ENCODE data around the gene UBE2U.

UBE2U gene

GRCh38 chr1:64203420-64203819, at the start of gene UBE2U:
TSS of gene UBE2U (plus strand) at chr1:64203623. CDS start at chr1:64204051, 428 bp downstream.
- no peak for DNase-seq (ENCODE audit: low read depth)

GRCh38 chr1:64155278-64155677, 48.1 kb upstream of the UBE2U start:
- DNase-seq (ENCODE audit: low read depth), result no peak

DNA sequence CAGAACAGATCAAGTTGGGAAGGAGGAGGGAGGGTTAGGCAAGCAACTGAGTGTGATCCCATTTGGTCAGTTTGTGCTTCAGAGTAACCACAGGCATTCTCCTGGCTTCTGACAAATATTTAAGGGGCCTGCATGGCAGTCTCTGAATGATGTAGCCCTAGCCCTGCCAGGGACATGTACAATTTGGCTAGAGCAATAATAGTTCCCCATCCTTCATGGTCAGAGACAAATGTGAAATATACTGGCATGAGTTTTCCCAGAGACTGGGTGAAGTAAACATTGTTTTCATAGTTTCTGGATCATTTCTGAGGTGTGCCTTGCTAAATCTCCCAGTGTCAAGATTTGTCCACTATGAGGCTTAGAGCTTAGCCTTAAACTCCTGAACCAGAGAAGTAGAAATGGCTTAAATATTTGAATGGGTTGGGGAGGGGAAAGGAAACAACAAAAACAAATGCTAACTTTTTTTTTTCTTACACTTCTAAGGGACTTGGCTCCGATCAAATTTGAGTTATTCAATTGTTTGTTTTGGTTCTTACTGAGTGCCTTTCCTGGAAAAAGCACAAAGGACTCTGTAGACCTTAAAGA, 42.0 kb upstream of the UBE2U start:
- DNase-seq (ENCODE audit: low read depth), result no peak

- no peak for DNase-seq (ENCODE audit: low read depth)
These were observed 41.3 kb upstream of the UBE2U start for GRCh38 chr1:64162151-64162550.

- no peak for DNase-seq (ENCODE audit: low read depth)
These were observed 40.6 kb upstream of the UBE2U start for GRCh38 chr1:64162804-64163203.

DNA sequence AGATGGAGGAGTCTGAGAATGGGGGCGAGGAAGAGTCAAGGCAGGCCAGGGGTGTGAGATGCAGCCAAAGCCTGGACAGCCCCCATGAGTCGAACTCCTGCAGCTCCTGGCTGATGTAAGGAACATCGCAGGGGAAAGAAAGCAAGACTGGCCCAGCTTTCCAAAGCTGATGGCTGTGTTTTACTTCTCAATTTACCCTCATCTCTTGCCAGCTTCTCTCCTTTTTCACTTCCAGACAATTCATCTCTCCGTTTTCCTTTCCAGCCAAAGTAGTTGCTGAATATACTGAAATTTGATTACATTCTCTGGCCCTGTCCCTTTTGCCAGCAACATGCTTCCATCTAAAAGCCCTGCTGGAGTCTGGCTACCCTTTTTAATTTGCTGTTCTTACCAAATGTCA, 40.0 kb upstream of the UBE2U start:
- DNase-seq (ENCODE audit: low read depth), result no peak

DNA sequence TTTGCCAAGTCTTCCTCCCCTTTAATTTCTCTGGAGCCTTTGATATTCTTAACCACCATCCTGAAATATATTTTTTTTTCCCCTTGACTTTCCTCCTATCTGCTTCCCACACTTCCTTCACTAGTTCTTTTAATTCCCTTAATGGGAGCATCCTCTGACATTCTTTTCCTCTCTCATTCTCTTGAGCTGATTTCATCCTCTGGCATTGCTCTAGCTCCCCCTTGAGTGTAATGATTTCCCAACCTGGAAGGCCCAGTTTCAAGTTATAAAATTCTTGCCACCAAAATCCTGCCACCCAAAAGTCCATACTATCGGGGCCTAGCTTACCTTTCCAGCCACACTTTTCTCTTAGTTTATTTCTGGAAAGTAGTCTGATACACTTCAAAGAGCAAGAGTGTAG, 39.5 kb upstream of the UBE2U start:
- DNase-seq (ENCODE audit: low read depth), result no peak

DNA sequence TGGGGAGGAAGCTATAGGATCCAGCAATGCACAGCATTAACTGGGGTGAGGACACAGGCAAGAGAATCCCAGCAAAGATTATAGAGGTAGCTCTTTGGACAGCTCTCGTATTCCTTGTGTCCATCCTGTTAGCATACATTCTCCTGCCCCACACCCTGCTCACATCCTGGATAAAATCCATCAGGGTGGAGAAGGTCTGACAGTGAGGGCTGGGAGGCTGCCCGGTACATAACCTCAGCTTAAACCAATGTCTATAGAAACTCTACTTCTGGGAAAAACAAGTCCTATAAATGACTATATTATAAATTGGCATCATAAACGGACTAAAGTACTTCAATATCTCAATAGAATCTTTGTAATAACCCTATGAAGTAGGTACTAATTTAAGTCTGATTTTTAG, 36.8 kb upstream of the UBE2U start:
- no peak for DNase-seq (ENCODE audit: low read depth)

GRCh38 chr1:64167176-64167575, 36.2 kb upstream of the UBE2U start:
- DNase-seq (ENCODE audit: low read depth), result no peak

DNA sequence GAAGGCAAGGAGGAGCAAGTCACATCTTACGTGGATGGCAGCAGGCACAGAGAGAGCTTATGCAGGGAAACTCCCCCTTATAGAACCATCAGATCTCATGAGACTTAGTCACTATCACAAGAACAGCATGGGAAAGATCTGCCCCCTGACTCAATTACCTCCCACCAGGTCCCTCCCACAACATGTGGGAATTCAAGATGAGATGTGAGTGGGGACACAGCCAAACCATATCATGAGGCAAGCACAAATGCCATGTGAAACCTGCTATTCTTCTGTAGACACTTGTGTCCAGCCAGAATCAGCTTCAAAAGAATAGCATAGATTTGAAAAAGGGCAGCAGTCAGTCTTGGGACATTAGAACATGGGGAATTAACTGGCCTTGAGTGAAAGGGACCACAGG, 32.2 kb upstream of the UBE2U start:
- no peak for DNase-seq (ENCODE audit: low read depth)

- DNase-seq (ENCODE audit: low read depth), result no peak
These were observed 31.6 kb upstream of the UBE2U start for GRCh38 chr1:64171797-64172281.

DNA sequence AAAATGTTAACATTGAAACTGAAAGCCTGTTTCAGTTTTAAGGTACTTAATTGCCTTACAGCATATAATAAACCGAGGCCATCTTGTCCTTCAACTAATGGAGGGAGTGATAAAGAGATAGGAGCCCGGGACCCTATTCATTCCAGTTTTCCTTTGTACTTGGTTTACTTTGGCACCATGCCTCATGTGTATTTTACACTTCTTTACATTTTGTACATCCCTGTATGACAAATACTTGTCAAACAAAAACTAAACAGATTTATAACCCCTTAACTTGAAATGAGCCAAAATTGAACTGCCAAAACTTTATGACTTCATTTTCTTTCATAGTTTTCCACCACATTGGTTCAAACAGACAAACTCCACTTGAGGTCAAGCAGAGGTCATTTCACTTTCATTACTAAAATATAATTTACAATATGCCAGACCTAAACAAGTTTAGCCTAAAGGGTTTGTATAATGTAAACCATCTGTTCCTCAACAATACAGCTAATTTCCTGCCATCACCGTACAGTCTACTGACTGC, 30.9 kb upstream of the UBE2U start:
- no peak for DNase-seq (ENCODE audit: low read depth)

DNA sequence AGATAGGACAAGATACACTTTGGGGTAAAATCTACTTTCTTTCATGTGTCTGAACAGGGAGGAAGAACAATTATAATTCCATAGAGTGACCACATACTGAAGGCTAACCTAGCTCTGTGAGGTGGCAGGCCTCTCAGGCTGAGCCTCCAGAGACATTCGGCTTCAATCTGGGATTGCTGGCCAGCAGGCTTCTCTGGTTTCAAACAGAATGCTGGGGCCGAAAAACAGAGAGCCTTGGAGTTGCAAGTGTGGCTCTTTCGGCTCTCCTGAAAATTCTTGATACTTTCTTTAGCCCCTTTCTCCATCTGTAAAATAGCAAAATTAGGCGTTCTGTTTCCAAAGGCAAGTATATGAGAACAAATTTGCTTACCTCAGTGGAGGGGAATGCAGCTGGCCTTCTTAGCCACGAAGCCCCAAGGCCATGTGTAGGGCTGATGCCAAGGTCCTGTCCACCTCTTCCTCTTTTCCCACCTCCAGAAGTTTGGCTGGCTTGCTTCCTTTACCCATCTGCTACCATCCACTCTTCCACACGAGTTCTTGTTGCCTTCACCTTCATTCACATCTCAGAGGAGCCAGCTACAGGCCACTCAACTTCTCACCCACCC, 30.0 kb upstream of the UBE2U start:
- no peak for DNase-seq (ENCODE audit: low read depth)

- no peak for DNase-seq (ENCODE audit: low read depth)
These were observed 27.8 kb upstream of the UBE2U start for GRCh38 chr1:64175639-64176038.

- no peak for DNase-seq (ENCODE audit: low read depth)
These were observed 26.8 kb upstream of the UBE2U start for GRCh38 chr1:64176659-64177058.

- DNase-seq (ENCODE audit: low read depth), result no peak
These were observed 23.8 kb upstream of the UBE2U start for GRCh38 chr1:64179588-64179987.

- no peak for DNase-seq (ENCODE audit: low read depth)
These were observed 21.2 kb upstream of the UBE2U start for GRCh38 chr1:64182207-64182606.

- DNase-seq (ENCODE audit: low read depth), result no peak
These were observed 19.9 kb upstream of the UBE2U start for GRCh38 chr1:64183395-64184002.

DNA sequence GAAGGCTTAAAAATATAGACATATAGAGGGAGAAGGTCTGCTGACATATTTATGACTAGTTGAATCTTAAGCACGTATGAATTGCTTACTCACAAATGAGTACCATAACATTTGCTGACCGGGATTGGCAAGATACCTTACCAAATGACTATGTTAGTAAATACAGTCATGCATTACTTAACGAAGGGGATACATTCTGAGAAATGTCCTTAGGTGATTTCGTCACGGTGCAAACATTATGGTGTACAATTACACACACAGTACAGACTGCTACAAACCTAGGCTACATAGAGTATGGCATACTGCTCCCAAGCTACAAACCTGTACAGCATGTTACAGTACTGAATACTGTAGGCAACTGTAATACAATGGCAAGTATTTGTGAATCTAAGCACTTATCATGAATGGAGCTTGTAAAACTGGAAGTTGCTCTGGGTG, 19.4 kb upstream of the UBE2U start:
- no peak for DNase-seq (ENCODE audit: low read depth)

DNA sequence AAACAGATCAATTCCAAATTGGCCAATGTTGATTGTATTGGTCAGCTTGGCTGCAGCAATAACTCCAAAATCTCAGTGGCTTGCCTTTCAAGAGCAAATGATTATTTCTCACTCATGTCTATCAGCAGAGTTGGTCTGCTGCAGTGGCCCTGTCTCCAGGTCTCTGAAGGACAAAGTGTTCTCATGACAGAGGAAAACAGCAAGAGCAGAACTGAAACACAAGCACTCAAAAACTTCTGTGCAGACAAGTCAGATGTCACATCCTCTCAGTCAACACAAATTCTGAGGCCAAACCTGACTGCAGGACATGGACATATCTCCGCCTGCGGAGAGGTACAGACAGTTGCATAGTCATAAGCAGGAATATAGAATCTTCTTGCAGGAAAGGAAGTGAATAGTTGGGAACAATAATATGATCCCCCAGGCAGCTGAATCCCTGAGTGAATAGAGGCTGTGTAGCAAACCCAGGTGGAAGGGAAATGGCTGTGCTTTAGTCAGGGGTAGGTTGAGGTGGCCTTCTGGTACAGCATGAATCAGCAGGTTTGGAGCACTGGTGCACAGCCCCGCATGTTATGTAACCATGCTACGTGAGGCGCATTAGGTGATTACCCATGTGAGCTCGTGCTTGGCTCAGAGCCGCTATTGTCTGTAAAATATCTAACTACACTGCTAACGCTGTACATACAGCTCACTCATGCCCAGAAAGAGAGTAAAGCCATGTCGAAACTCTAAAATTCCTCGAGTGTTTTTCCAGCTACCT, 17.1 kb upstream of the UBE2U start:
- no peak for DNase-seq (ENCODE audit: low read depth)

GRCh38 chr1:64186898-64187280, 16.5 kb upstream of the UBE2U start:
- no peak for DNase-seq (ENCODE audit: low read depth)

DNA sequence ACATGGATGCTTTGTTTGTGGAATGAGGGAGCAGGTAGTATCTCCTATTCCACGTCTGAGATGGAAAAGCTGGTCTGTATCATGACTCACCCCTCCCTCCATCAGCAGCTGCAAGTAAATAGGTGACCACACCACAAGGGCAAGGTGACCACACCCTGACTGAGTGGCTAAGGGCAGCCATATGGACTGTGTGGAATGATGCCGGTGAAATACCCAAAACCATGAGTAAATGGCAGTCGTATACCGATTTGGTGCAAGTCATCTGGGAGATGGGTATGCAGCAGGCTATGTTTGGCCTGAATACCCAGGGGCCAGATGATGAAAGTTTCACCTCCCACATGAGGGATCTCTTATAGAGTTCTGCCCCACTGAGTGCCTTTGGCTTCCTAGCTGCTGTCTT, 15.8 kb upstream of the UBE2U start:
- no peak for DNase-seq (ENCODE audit: low read depth)

GRCh38 chr1:64192290-64192689, 11.1 kb upstream of the UBE2U start:
- no peak for DNase-seq (ENCODE audit: low read depth)

Measured in GM04504 (cell line).